ENCODE measurements around the gene GATD1. TPM values are rescaled to one million over a fixed set of nuclear protein-coding genes. Genes with fewer than 3 reads are reported as not detected.

The GATD1 gene
- polyA plus RNA-seq, 1 donor from 2014 or later: 146 TPM

DNA sequence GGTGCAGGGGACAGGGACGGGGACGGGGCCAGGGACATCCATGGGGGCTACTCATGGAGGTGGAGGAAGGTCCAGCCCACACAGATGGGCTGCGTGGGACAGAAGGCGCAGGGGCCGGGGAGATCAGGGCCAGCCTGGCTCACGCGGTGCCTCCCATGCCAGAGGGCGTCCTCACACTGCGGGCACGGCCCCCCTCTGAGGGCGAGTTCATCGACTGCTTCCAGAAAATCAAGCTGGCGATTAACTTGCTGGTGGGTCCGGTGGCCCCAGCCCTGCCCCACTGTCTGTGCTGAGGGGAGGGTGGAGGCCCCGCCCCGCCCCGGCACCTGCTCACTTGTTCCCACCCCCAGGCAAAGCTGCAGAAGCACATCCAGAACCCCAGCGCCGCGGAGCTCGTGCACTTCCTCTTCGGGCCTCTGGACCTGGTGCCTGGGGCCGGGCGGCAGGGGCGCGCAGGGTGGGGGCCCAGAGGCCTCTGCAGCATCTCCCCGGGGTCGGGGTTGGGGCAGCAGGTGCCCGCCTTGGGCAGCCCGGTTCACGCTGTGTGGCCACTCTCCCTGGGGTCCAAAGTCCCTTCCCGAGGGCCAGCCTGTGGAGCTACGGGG, 55.4 kb downstream of the GATD1 start:
- Histone ChIP-seq H4K20me1 (ENCODE audit: insufficient read depth) (no peaks in the 10 kb centered on the region), H2AFZ (ENCODE audit: low read depth, low read length) (no peak overlapping the region), H3K9ac (ENCODE audit: low read length) (no peak overlapping the region), H3K36me3 (ENCODE audit: insufficient read depth, low read length) (no peaks in the 10 kb centered on the region), H3K4me2 (ENCODE audit: low read length) (no peak overlapping the region), H3K4me3 (ENCODE audit: low read length) (no peak overlapping the region), H3K79me2 (replicated peaks; ENCODE audit: insufficient read depth, low read length) (no peaks in the 10 kb centered on the region), H3K9me3 (ENCODE audit: low read length) (no peaks in the 10 kb centered on the region), H3F3A (ENCODE audit: insufficient read depth, low read length, poor library complexity, severe bottlenecking) (no peaks in the 10 kb centered on the region), H3K9me2 (ENCODE audit: insufficient read depth, low read length) (no peaks in the 10 kb centered on the region), H3K27ac (ENCODE audit: low read length) (no peak overlapping the region), H3K27me3 (ENCODE audit: insufficient read depth, low read depth, low read length) (peaks cover 47% of the 10 kb centered on the region)
- no peak for TF ChIP-seq EP300 (conservative IDR thresholded peaks at IDR 0.05; ENCODE audit: poor library complexity, severe bottlenecking)
- no peak for TF ChIP-seq MXI1 (conservative IDR thresholded peaks at IDR 0.05; ENCODE audit: poor library complexity, severe bottlenecking)
- no peak for TF ChIP-seq RAD21 (conservative IDR thresholded peaks at IDR 0.05)
- TF ChIP-seq SMC3 (conservative IDR thresholded peaks at IDR 0.05; ENCODE audit: poor library complexity): no peak

GRCh38 chr11:721247-721740, 56.0 kb downstream of the GATD1 start:
- Histone ChIP-seq H3K9me3 (ENCODE audit: low read length) (no peaks in the 10 kb centered on the region), H3K4me2 (ENCODE audit: low read length) (no peak overlapping the region), H2AFZ (ENCODE audit: low read depth, low read length) (no peak overlapping the region), H3K36me3 (ENCODE audit: insufficient read depth, low read length) (no peaks in the 10 kb centered on the region), H3F3A (ENCODE audit: insufficient read depth, low read length, poor library complexity, severe bottlenecking) (no peaks in the 10 kb centered on the region), H3K9me2 (ENCODE audit: insufficient read depth, low read length) (no peaks in the 10 kb centered on the region), H3K27me3 (ENCODE audit: insufficient read depth, low read depth, low read length) (peaks cover 41% of the 10 kb centered on the region), H4K20me1 (ENCODE audit: insufficient read depth) (no peaks in the 10 kb centered on the region), H3K4me3 (ENCODE audit: low read length) (no peak overlapping the region), H3K9ac (ENCODE audit: low read length) (no peak overlapping the region), H3K27ac (ENCODE audit: low read length) (no peak overlapping the region), H3K79me2 (replicated peaks; ENCODE audit: insufficient read depth, low read length) (no peaks in the 10 kb centered on the region)
- TF ChIP-seq MXI1 (conservative IDR thresholded peaks at IDR 0.05; ENCODE audit: poor library complexity, severe bottlenecking) (no peak), EP300 (conservative IDR thresholded peaks at IDR 0.05; ENCODE audit: poor library complexity, severe bottlenecking) (no peak)

DNA sequence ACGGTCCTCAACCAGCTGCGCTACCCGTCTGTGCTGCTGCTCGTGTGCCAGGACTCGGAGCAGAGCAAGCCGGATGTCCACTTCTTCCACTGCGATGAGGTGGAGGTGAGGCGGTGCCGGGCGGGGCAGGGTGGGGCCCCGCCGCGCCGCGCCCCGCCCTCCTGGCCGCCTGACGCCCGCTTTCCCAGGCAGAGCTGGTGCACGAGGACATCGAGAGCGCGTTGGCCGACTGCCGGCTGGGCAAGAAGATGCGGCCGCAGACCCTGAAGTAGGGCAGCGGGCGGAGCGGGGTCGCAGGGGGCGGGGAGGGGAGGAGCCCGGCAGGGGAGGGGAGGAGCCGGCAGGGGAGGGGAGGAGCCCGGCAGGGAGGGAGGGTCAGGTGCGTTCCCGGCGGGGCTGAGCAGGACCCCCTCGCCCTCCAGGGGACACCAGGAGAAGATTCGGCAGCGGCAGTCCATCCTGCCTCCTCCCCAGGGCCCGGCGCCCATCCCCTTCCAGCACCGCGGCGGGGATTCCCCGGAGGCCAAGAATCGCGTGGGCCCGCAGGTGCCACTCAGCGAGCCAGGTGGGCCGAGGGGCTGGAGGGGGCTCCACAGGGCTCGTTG, 56.5 kb downstream of the GATD1 start:
- no peak overlapping the region for H3K4me3 ChIP-seq (ENCODE audit: low read length)
- TF ChIP-seq POLR2AphosphoS5 (IDR thresholded peaks at IDR 0.05): no peak
- no peaks in the 10 kb centered on the region for H3K9me2 ChIP-seq (ENCODE audit: insufficient read depth, low read length)
- no peaks in the 10 kb centered on the region for H3K9me3 ChIP-seq (ENCODE audit: low read length)
- H3K4me2 ChIP-seq (ENCODE audit: low read length): no peak overlapping the region
- no peak overlapping the region for H2AFZ ChIP-seq (ENCODE audit: low read depth, low read length)
- no peaks in the 10 kb centered on the region for H3F3A ChIP-seq (ENCODE audit: insufficient read depth, low read length, poor library complexity, severe bottlenecking)
- H3K9ac ChIP-seq (ENCODE audit: low read length): no peak overlapping the region
- peaks cover 36% of the 10 kb centered on the region for H3K27me3 ChIP-seq (ENCODE audit: insufficient read depth, low read depth, low read length)
- no peaks in the 10 kb centered on the region for H3K79me2 ChIP-seq (replicated peaks; ENCODE audit: insufficient read depth, low read length)
- H4K20me1 ChIP-seq (ENCODE audit: insufficient read depth): no peaks in the 10 kb centered on the region
- H3K27ac ChIP-seq (ENCODE audit: low read length): no peak overlapping the region
- H3K36me3 ChIP-seq (ENCODE audit: insufficient read depth, low read length): no peaks in the 10 kb centered on the region

- H3K27ac ChIP-seq (ENCODE audit: low read length): no peak overlapping the region
- no peak overlapping the region for H2AFZ ChIP-seq (ENCODE audit: low read depth, low read length)
- H3K9me2 ChIP-seq (ENCODE audit: insufficient read depth, low read length): no peaks in the 10 kb centered on the region
- H3K79me2 ChIP-seq (replicated peaks; ENCODE audit: insufficient read depth, low read length): no peaks in the 10 kb centered on the region
- no peaks in the 10 kb centered on the region for H3K9me3 ChIP-seq (ENCODE audit: low read length)
- no peak overlapping the region for H3K9ac ChIP-seq (ENCODE audit: low read length)
- no peak overlapping the region for H3K4me2 ChIP-seq (ENCODE audit: low read length)
- no peak overlapping the region for H3K4me3 ChIP-seq (ENCODE audit: low read length)
- no peaks in the 10 kb centered on the region for H3F3A ChIP-seq (ENCODE audit: insufficient read depth, low read length, poor library complexity, severe bottlenecking)
- TF ChIP-seq MXI1 (conservative IDR thresholded peaks at IDR 0.05; ENCODE audit: poor library complexity, severe bottlenecking): no peak
- TF ChIP-seq, protein P1, sequence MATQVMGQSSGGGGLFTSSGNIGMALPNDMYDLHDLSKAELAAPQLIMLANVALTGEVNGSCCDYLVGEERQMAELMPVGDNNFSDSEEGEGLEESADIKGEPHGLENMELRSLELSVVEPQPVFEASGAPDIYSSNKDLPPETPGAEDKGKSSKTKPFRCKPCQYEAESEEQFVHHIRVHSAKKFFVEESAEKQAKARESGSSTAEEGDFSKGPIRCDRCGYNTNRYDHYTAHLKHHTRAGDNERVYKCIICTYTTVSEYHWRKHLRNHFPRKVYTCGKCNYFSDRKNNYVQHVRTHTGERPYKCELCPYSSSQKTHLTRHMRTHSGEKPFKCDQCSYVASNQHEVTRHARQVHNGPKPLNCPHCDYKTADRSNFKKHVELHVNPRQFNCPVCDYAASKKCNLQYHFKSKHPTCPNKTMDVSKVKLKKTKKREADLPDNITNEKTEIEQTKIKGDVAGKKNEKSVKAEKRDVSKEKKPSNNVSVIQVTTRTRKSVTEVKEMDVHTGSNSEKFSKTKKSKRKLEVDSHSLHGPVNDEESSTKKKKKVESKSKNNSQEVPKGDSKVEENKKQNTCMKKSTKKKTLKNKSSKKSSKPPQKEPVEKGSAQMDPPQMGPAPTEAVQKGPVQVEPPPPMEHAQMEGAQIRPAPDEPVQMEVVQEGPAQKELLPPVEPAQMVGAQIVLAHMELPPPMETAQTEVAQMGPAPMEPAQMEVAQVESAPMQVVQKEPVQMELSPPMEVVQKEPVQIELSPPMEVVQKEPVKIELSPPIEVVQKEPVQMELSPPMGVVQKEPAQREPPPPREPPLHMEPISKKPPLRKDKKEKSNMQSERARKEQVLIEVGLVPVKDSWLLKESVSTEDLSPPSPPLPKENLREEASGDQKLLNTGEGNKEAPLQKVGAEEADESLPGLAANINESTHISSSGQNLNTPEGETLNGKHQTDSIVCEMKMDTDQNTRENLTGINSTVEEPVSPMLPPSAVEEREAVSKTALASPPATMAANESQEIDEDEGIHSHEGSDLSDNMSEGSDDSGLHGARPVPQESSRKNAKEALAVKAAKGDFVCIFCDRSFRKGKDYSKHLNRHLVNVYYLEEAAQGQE (IDR thresholded peaks at IDR 0.05; ENCODE audit: borderline replicate concordance): no peak
- no peak for TF ChIP-seq CTCF (IDR thresholded peaks at IDR 0.05; ENCODE audit: poor library complexity, severe bottlenecking)
- TF ChIP-seq EP300 (conservative IDR thresholded peaks at IDR 0.05; ENCODE audit: poor library complexity, severe bottlenecking): no peak
- no peak for TF ChIP-seq TAF1 (IDR thresholded peaks at IDR 0.05; ENCODE audit: low read depth)
- TF ChIP-seq EZH2 (IDR thresholded peaks at IDR 0.05; ENCODE audit: borderline replicate concordance, insufficient read depth, low read length, poor library complexity, severe bottlenecking): no peak
- no peak for TF ChIP-seq RAD21 (conservative IDR thresholded peaks at IDR 0.05)
- no peak for TF ChIP-seq POLR2AphosphoS5 (IDR thresholded peaks at IDR 0.05)
- TF ChIP-seq SMC3 (conservative IDR thresholded peaks at IDR 0.05; ENCODE audit: poor library complexity): no peak
- H3K36me3 ChIP-seq (ENCODE audit: insufficient read depth, low read length): no peaks in the 10 kb centered on the region
- peaks cover 29% of the 10 kb centered on the region for H3K27me3 ChIP-seq (ENCODE audit: insufficient read depth, low read depth, low read length)
- H4K20me1 ChIP-seq (ENCODE audit: insufficient read depth): no peaks in the 10 kb centered on the region
Observed at GRCh38 chr11:720017-720641, 57.2 kb downstream of the GATD1 start.

All from neural cell (in vitro differentiated cells).